ENCODE results near the gene SMIM29.

The SMIM29 gene

DNA sequence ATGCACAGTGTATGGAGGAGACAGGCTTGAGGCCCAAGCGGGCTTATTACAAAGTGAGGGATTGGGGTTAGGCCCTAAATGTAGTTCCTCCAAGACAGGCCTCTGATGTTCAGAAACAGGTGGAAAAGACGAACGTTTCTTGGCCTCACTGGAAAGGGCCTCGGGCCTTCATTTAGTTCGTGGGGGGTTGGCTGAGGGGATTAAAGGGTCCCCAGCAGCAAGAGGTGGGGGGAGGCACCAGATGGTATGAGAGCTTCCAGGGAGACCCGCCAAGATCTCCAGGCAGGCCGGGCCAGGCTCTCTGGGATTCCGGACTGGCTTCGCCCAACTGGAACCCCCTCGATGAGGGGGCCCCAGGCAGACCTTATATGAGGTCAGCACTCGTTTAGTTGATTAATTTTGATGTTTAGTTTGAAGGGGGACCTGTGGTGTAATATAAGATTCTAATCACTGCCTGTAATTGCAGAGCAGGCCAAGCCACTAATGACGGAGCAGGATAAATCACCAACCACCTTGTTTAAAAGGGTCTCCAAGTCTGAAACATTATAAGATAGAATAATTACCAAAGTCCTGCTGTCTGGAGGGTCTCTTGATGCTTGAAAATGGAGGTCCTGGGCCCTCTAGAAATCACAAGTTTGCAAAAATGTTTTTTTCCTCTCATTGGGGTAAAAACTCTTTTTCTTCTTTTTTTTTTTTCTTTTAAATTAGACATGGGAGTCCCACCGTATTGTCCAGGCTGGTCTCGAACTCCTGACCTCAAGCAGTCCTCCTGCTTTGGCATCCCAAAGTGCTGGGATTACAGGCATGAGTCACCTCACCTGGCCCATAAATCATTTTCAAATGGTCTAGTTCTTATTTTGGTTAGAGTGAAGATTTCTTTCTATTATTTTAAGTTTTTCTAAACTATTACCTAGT is 10.0 kb downstream of the SMIM29 start:
- TF ChIP-seq, protein P1, sequence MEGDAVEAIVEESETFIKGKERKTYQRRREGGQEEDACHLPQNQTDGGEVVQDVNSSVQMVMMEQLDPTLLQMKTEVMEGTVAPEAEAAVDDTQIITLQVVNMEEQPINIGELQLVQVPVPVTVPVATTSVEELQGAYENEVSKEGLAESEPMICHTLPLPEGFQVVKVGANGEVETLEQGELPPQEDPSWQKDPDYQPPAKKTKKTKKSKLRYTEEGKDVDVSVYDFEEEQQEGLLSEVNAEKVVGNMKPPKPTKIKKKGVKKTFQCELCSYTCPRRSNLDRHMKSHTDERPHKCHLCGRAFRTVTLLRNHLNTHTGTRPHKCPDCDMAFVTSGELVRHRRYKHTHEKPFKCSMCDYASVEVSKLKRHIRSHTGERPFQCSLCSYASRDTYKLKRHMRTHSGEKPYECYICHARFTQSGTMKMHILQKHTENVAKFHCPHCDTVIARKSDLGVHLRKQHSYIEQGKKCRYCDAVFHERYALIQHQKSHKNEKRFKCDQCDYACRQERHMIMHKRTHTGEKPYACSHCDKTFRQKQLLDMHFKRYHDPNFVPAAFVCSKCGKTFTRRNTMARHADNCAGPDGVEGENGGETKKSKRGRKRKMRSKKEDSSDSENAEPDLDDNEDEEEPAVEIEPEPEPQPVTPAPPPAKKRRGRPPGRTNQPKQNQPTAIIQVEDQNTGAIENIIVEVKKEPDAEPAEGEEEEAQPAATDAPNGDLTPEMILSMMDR (IDR thresholded peaks at IDR 0.05; ENCODE audit: control insufficient read depth, insufficient read depth, low read depth, low read length, missing control alignments) = no peak
- no peak for DNase-seq (ENCODE audit: low read depth)

DNA sequence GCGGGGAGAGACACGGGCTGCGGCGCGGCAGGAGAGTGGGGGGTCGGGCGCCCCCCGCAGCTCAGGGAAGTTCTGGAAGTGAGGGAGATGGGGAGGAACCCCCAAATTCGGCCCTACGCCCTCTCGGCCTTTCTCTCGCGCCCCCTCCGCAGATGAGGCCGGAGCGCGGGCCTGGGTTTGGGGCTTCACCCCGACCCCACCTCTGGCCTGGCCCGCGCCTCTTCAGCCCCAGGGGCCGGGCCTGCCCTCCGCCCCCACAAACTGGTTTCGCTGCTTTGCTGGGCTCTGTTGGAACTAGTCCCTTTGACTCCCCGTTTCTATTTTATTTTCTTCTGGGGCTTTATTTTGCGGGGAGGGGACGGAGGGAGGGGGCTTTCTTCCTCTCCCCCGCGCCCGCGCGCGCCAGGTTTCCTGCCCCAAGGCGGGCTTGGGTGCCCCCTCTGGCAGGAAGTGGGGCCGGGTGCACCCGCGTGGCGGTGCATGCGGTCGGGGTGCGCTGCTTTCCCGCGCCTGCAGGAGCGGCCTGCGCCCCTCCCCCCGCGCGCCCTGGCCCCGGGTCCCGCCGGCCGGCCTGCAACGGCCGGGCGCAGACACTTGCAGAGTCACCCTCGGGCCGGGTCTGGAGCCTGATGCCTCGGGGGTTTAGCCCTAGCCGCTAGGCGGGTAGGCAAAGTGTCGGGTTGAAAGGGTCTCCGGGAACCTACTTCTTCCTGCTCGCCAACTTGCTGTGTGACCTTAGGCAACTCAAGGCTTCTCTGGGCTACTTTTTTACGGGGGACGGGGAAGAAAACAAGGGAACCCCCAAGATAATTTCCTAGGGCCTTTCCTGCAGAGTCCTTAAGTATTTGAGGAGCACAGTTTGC is 10.9 kb downstream of the SMIM29 start:
- no peak for DNase-seq (ENCODE audit: low read depth)

More for the DNA sequence above, 10.0 kb downstream of the SMIM29 start:
- H3K4me3 ChIP-seq (ENCODE audit: control insufficient read depth, low read depth, low read length) = peak overlapping the region; percentile 83

DNA sequence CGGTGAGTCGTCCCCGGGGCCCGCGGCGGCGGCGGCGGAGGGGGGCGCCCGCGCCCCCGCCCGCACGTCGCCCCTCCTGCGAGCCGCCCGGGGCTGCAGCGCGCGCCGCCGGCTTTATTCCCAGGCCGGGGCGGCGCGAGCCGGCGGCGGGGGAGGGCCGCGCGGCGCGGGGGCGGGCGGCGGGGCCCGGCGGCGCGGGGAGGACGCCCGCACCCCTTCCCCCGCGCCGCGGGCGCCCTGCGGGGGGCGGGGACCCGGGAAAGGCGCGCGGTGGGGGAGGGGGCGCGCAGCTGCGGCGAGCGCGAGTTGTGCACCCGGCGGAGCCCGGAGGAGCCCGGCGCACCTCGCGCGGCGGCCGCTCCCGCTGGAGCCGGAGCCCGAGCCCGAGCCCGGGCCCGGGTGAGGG is 11.5 kb downstream of the SMIM29 start:
- TF ChIP-seq, protein P1 (IDR thresholded peaks at IDR 0.05; ENCODE audit: control insufficient read depth, insufficient read depth, low read depth, low read length, missing control alignments) = no peak
- DNase-seq (ENCODE audit: low read depth) = no peak
- H3K4me3 ChIP-seq (ENCODE audit: control insufficient read depth, low read depth, low read length) = peak overlapping the region; percentile 83

More for the DNA sequence above, 10.9 kb downstream of the SMIM29 start:
- TF ChIP-seq, protein P1 (IDR thresholded peaks at IDR 0.05; ENCODE audit: control insufficient read depth, insufficient read depth, low read depth, low read length, missing control alignments) = peak; percentile 36
- peak overlapping the region; percentile 83 for H3K4me3 ChIP-seq (ENCODE audit: control insufficient read depth, low read depth, low read length)

DNA sequence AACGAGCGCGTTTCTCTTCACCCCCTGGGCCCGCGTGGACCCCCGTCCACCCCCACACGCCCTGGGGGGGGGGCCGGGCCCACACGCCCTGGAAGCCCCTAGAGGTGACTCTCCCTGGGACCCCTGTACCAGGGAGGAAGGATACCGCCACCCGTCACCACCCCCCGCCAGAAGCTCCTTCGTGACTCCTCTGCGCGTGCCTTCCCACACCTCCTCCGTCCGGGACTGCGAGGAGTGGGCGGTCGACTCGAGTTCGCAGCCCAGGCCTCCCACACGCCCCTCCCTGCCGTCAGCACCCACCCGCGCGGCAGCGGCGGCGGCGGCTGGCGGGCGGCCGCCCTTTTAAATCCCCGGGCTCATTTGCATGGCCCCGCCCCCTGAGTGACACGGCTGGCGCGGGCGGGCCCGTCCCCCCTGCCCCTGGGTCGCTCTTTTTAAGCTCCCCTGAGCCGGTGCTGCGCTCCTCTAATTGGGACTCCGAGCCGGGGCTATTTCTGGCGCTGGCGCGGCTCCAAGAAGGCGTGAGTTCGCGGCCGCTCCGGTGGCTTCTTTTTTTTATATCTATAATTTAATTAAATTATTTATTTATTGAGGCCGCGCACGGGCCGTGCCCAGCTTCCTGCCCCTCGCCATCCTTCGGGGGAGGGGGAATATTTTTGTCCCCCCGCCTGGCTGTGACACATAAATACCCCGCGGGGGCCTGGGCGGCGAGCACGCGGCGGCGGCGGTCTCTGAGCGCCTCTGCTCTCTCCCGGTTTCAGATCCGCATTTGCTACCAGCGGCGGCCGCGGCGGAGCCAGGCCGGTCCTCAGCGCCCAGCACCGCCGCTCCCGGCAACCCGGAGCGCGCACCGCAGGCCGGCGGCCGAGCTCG is 12.1 kb downstream of the SMIM29 start, which contains the start of gene HMGA1:
TSS of gene HMGA1 (plus strand) at position 431 of the 873 bp plus-strand sequence. CDS start 3,908 bp downstream, outside the sequence.
- TF ChIP-seq, protein P1 (IDR thresholded peaks at IDR 0.05; ENCODE audit: control insufficient read depth, insufficient read depth, low read depth, low read length, missing control alignments) = no peak
- peak within 1 kb of the TSS; percentile 83 for H3K4me3 ChIP-seq (ENCODE audit: control insufficient read depth, low read depth, low read length)
- DNase-seq (ENCODE audit: low read depth) = peak; percentile 25

DNA sequence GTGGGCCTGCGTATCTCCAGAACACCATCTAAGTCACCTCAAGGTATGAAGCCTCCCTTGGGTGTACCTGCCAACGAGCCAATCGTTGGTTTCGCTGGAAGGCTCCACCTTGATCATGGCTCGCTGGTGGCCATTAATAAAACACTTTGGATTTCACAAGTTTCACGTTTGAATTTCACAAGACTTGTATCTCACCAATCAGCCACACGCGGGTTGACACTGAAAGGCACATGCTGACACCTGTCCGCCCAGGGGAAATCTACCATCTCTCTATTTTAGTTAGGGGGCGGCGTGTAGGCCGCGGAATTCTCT is 12.7 kb downstream of the SMIM29 start:
- TF ChIP-seq, protein P1 (IDR thresholded peaks at IDR 0.05; ENCODE audit: control insufficient read depth, insufficient read depth, low read depth, low read length, missing control alignments) = no peak
- peak overlapping the region; percentile 83 for H3K4me3 ChIP-seq (ENCODE audit: control insufficient read depth, low read depth, low read length)
- no peak for DNase-seq (ENCODE audit: low read depth)
